ENCODE measurements around the gene KAT2A.

DNA sequence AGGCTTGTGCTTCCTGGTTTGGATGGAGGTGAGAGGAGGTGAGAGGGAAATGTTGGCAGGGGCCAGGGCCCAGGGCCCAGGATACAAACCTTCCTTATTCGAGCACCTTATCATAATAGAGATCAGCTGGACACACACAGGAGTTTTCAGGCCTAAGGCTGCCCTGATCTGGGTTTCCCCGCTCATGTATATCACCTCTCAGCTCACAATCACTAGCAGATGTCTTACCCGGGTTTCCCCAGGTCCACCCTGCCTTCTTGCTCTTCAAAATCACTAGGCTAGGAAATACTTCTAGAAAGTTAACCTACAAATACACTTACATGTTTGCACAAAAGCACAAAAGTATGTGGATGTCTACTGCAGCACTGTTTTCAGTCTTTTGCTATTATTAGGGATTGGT, 5.7 kb upstream of the KAT2A start:
- TF ChIP-seq GATA3 (IDR thresholded peaks at IDR 0.05; ENCODE audit: low read depth, low read length) (no peak), GATA2 (IDR thresholded peaks at IDR 0.05; ENCODE audit: low read depth, low read length) (peak; percentile 34; the same call in 1 of the 2 replicates)
